ENCODE results near the gene IQSEC3. TPM values are rescaled to one million over a fixed set of nuclear protein-coding genes. Genes with fewer than 3 reads are reported as not detected.

Gene IQSEC3
- polyA plus RNA-seq, 4 donors, result 6.5 to 12.4 (median 8.7) TPM

GRCh38 chr12:159156-159782, 92.7 kb downstream of the IQSEC3 start:
- DNase-seq (ENCODE audit: low read depth in 4 of 4, low spot score in 2 of 4), result no peak

DNA sequence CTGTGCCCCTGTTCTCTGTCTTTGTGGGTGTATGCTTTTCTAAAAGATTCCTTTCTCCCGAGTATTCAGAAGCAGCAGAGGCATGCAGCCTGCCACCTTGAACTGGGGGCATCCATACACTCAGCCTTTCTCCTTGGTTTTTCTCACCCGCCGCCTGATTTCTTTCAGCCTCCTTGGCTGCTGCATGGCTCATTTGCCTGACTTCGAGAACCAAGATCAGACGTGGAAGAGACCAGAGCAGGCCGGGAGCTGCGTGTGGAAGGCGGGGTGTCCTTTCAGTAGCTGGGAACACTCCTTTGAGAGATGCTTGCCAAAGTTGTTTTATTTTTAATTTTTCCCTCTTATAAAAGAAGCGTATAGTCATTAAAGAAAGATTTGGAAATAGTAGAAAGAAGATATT, 94.3 kb downstream of the IQSEC3 start:
- no peak for DNase-seq (ENCODE audit: low read depth in 4 of 4, low spot score in 2 of 4)

DNA sequence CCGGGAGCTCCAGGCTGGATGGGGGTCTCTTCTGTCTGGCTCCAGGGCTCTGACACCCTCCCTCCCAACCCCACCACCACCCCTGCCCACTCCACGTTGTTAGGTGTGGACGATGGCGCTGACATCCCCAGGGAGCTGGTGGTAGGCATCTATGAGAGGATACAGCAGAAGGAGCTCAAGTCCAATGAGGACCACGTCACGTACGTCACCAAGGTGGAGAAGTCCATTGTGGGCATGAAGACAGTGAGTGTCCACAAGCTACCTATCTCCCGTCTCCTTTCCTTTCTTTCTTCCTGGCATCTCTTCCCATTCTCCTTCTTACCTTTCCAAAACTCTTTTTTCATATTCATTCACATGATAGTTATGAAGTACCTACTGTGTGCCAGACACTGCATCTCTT, 95.3 kb downstream of the IQSEC3 start:
- DNase-seq (ENCODE audit: low read depth in 4 of 4, low spot score in 2 of 4), result no peak

GRCh38 chr12:162467-163307, 96.1 kb downstream of the IQSEC3 start:
- DNase-seq (ENCODE audit: low read depth in 4 of 4, low spot score in 2 of 4), result no peak

DNA sequence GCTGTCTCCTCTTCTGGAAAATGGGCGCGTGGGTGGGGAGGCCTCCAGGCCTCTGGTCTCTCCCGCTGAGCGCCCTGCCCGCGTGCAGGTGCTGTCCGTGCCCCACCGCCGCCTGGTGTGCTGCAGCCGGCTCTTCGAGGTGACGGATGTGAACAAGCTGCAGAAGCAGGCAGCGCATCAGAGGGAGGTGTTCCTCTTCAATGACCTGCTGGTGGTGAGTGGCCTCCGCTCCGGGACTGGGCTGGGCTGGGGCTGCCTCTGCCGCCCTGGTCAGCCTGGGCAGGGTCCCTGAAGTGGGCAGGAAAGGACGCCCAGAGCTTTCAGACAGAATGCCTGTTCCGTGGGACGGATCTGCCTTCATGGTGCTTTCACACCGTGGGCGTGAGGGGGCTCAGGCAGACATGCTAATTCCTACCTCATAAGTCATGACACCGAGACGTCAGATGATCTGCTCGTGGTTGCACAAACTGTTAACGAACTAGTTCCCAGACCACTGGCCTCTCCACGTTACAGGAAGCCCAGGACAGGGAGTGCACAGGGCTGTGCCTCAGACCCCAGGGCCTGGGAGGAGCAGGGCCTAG, 96.9 kb downstream of the IQSEC3 start:
- no peak for DNase-seq (ENCODE audit: low read depth in 4 of 4, low spot score in 2 of 4)

DNA sequence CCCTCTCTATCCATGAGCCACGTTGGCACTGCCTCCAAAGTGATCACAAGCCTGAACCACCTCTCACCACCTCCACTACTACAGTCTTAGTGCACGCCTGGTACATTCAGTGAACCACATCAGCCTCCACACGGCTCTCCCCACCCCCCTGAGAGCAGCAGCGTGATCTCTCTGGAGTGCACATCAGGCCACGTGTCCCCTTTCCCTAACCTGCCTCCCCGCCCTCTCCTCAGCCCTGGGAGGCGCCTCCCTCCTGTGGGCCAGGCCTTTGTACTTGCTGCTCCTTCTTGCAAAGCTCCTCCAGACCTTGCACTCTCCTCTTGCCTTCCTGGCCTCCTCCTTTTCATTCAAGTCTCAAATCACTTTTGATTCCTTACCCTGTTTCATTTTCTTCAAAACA, 97.6 kb downstream of the IQSEC3 start:
- DNase-seq (ENCODE audit: low read depth in 4 of 4, low spot score in 2 of 4), result peak in 1 of 4 donors; percentile 51

DNA sequence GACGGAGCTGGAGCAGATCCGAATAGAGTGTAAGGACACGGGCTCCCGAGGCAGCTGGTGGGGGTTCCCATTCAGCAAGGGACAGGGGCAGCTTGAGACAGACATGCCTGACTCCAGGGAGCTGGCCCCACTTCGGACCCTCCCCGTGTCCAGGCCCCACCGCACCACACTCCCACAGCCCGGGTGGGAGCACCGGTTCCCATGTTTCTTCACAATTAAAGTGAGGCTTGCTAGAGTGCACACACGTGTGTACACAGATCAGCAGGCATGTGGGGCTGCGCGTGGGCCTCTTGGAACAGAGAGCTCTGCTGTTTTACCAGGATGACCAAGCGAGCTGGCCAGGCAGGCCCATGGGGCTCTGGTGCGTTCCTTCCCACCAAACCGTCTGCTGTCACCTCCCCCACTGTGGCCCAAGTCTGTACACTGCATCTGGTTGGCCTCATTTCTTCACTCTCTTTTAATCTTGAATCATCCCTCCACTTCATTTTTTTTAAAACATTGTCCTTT, 99.3 kb downstream of the IQSEC3 start:
- DNase-seq (ENCODE audit: low read depth in 4 of 4, low spot score in 2 of 4), result no peak

- no peak for DNase-seq (ENCODE audit: low read depth in 4 of 4, low spot score in 2 of 4)
Observed at GRCh38 chr12:166425-167075, 100.0 kb downstream of the IQSEC3 start.

GRCh38 chr12:167959-168600, 101.5 kb downstream of the IQSEC3 start:
- no peak for DNase-seq (ENCODE audit: low read depth in 4 of 4, low spot score in 2 of 4)

DNA sequence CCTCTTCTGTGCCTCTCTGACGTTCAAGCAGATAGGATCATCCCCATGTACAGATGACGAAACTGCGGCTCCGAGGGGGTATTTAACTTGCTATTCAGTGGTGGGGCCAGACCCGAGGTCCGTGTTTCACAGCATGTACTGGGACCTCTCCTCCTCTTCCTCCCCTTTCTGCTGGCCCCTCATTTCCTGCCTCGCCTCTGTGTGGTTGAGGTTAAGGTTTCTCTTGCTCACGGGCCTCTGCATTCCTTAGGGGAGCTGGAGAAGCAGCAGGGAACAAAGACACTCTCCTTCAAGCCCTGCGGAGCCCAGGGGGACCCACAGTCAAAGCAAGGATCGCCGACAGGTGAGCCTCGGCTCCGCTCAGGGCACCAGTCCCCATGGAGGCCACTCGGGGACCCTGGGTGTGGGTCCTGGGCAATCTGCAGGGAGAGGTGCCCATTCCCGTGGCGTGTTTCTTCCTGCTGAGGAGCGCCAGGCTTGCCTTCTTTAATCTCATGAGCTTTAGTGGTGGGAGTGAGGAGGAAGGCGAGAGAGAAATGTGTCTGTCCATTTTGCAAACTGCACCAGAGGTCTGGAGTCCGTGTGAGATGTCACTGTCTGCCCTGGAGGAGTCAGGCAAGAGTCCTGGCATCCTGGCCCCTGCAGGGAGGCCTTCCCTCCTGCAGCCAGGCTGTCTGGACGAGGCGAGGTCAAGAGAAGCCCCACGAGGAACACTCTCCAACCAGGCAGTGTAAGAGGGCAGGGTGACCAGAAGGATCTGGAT, 102.4 kb downstream of the IQSEC3 start:
- no peak for DNase-seq (ENCODE audit: low read depth in 4 of 4, low spot score in 2 of 4)

DNA sequence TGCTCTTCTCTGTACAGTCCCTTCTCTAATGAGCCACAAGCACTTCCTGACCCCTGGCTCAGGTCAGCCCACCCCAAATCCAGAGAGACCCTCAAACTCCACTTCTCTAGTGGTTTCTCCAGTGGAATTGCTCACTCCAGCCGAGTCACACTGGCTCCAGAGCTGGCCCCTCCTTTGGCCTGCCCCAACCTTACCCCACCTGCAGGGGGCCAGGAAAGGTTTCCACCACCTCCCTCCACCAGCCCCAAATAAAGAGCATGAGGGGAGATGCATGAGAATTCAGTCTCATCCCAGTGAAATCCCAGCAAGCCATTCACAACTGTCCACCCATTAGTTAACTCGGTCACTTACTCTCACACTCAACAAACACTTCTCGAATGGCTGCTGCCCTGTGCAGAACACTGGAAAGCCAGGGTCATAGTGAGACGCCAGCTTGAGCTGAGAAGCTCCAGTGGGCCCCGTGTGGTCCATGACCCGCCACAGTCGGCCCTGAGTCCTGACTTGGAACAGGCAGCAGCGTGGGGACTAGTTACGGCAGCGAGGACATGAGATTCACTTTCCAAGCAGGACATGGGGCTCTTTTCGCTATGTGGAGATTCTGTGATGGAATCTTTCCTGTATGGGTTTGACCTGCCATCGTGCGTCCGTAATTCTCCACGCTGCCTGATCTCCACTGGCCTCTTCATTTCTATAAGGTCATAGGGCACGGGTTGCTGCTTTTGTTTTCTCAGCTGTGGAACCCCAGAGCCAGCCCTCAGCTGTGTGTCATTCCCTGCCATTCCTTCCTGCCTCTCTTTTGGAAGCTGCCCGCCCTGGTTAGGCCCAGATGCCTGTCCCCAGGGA, 103.2 kb downstream of the IQSEC3 start:
- DNase-seq (ENCODE audit: low read depth in 4 of 4, low spot score in 2 of 4), result no peak

DNA sequence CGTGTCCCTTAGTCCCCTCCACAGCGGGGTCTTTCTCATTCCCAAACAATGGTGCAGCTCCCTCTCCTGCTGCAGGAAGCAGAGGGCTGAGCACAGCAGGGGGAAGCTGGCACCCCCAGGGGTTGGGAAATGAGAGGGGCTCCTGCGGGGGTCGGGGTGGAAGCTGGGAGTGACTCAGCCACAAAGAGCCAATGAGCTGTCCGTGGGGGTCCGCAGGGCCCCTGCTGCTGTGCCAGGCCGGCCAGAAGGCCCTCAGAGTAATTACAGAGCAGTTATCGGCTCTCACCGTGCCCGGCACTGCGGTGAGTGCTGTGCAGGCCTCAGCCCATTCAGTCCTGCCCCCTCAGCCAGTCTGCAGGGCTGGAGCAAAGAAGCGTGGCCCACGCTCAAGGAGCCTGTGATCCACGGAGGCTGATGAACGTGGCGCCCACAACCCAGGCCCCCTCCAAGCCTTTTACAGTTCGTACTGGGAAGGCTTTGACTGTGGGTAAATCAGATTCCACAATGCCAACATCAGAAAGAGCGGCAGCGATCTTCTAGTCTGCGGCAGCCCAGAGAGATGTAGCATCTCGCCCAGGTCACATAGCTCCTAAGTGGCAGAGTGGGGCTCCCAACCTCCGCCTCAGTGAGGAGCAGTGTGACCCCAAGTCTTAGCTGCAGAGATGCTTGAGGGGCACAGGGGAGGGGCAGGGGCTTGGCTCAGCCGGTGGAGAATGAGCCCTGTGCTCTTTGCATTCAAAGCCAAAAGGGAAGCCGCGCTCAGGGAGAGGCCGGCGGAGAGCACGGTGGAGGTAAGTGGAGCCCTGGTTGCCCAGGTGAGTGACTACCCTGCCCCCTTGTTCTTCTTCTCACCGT, 104.0 kb downstream of the IQSEC3 start:
- no peak for DNase-seq (ENCODE audit: low read depth in 4 of 4, low spot score in 2 of 4)

GRCh38 chr12:171276-171675, 104.7 kb downstream of the IQSEC3 start:
- no peak for DNase-seq (ENCODE audit: low read depth in 4 of 4, low spot score in 2 of 4)

GRCh38 chr12:171743-172676, 105.4 kb downstream of the IQSEC3 start:
- no peak for DNase-seq (ENCODE audit: low read depth in 4 of 4, low spot score in 2 of 4)

DNA sequence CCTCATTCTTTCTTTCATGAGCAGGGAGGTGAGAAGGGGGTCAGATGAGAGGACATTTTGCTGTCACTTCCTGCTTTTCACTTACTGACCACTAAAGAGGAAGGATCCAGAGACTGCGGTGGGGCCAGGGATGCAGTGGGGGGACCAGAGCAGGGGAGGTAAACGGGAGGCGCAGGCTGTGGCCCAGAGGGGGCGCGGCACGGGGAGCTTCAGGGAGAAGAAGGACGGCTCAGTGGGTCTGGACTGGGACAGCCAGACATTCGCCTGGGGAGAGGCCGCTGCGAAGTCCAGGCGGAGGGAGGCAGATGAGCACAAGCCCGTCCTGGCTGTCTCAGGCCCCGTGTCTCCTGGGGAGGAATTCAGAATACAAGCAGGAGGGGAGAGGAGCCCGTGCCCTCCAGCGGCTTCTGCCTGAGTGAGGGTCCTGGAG, 106.2 kb downstream of the IQSEC3 start:
- DNase-seq (ENCODE audit: low read depth in 4 of 4, low spot score in 2 of 4), result no peak

DNA sequence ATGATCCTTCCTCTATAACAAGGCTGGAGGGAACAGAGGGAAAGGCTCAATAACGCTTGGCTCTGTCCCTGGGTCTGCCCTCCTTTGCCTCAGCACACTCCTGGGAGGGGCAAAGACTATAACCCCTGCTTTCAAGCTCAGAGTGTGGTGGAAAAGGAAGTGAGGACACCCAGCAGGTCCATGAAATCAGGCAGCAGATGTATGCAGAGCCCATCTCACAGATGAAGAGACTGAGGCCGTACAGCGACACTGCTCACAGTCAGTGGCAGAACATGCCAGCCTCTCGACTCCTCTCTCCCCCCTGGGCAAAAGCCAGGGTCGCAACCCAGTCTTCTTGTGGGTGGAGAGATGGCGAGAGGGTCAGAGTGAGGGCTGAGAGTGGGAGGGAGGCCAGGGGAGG, 107.6 kb downstream of the IQSEC3 start:
- no peak for DNase-seq (ENCODE audit: low read depth in 4 of 4, low spot score in 2 of 4)

DNA sequence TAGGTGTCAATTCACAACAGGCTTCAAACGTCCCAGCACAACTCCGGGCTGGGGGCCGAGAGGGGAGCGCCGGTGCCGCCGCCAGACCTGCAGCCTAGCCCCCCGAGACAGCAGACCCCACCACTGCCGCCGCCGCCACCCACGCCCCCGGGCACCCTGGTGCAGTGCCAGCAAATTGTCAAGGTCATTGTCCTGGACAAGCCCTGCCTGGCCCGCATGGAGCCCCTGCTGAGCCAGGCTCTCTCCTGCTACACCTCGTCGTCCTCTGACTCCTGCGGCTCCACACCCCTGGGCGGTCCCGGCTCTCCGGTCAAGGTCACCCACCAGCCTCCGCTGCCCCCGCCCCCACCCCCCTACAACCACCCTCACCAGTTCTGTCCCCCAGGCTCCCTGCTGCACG, 108.0 kb downstream of the IQSEC3 start:
- no peak for DNase-seq (ENCODE audit: low read depth in 4 of 4, low spot score in 2 of 4)

Data from left renal cortex interstitium (tissue), 4 donors.